Inflammatory macrophage (primary cell): Measurements from ENCODE around the gene ITPRIPL1.
A peak's percentile ranks its signal among the peaks of the same experiment; 100 is the strongest.

ENCODE experiments used
- DNase-seq, 2 donors: peaks; one replicate each; pipeline ENCODE4 v3.0.0-alpha.2; 2020 to 2022

ITPRIPL1 gene

GRCh38 chr2:96323849-96324248, 1.3 kb upstream of the ITPRIPL1 start:
- DNase-seq, result no peak

- DNase-seq, result no peak
Observed at GRCh38 chr2:96324721-96325040, 436 bp upstream of the ITPRIPL1 start.

GRCh38 chr2:96325884-96326255, 753 bp downstream of the ITPRIPL1 start:
- DNase-seq, result no peak

- no peak for DNase-seq
Observed at GRCh38 chr2:96326564-96326963, 1.4 kb downstream of the ITPRIPL1 start.

- DNase-seq, result peak in 1 of 2 donors; percentile 23
Observed at GRCh38 chr2:96326990-96327820, 2.1 kb downstream of the ITPRIPL1 start.

- no peak for DNase-seq
Observed at GRCh38 chr2:96329456-96329855, 4.3 kb downstream of the ITPRIPL1 start.

GRCh38 chr2:96329874-96330273, 4.8 kb downstream of the ITPRIPL1 start:
- DNase-seq, result no peak

GRCh38 chr2:96330407-96330806, 5.3 kb downstream of the ITPRIPL1 start:
- DNase-seq, result no peak

- no peak for DNase-seq
Observed at GRCh38 chr2:96333708-96334107, 8.6 kb downstream of the ITPRIPL1 start.

GRCh38 chr2:96336104-96336775, 11.1 kb downstream of the ITPRIPL1 start:
- no peak for DNase-seq

GRCh38 chr2:96336873-96337272, 11.8 kb downstream of the ITPRIPL1 start:
- peak; percentile 83 to 85 for DNase-seq

- peak; percentile 51 to 78 for DNase-seq
Observed at GRCh38 chr2:96340493-96341414, 15.6 kb downstream of the ITPRIPL1 start.

- DNase-seq, result no peak
Observed at GRCh38 chr2:96341641-96342040, 16.5 kb downstream of the ITPRIPL1 start.

GRCh38 chr2:96342085-96342484, 17.0 kb downstream of the ITPRIPL1 start:
- no peak for DNase-seq

- DNase-seq, result peak; percentile 89 to 91
Observed at GRCh38 chr2:96344011-96344410, 18.9 kb downstream of the ITPRIPL1 start.

- DNase-seq, result peak; percentile 56 to 69
Observed at GRCh38 chr2:96345438-96345837, 20.3 kb downstream of the ITPRIPL1 start.

- peak; percentile 79 to 90 for DNase-seq
Observed at GRCh38 chr2:96345868-96346462, 20.8 kb downstream of the ITPRIPL1 start.

GRCh38 chr2:96347395-96347794, 22.3 kb downstream of the ITPRIPL1 start:
- DNase-seq, result no peak

GRCh38 chr2:96353032-96353561, 28.0 kb downstream of the ITPRIPL1 start:
- no peak for DNase-seq

- DNase-seq, result peak; percentile 41 to 68
Observed at GRCh38 chr2:96353606-96354101, 28.5 kb downstream of the ITPRIPL1 start.

GRCh38 chr2:96354492-96354891, 29.4 kb downstream of the ITPRIPL1 start:
- no peak for DNase-seq

- no peak for DNase-seq
Observed at GRCh38 chr2:96356889-96357288, 31.8 kb downstream of the ITPRIPL1 start.
